ENCODE data around the gene DDX41. TPM values are rescaled to one million over a fixed set of nuclear protein-coding genes. Genes with fewer than 3 reads are reported as not detected.

The DDX41 gene
- total RNA-seq, 4 donors from 2014 or later, result 119 to 170 (median 145) TPM

DNA sequence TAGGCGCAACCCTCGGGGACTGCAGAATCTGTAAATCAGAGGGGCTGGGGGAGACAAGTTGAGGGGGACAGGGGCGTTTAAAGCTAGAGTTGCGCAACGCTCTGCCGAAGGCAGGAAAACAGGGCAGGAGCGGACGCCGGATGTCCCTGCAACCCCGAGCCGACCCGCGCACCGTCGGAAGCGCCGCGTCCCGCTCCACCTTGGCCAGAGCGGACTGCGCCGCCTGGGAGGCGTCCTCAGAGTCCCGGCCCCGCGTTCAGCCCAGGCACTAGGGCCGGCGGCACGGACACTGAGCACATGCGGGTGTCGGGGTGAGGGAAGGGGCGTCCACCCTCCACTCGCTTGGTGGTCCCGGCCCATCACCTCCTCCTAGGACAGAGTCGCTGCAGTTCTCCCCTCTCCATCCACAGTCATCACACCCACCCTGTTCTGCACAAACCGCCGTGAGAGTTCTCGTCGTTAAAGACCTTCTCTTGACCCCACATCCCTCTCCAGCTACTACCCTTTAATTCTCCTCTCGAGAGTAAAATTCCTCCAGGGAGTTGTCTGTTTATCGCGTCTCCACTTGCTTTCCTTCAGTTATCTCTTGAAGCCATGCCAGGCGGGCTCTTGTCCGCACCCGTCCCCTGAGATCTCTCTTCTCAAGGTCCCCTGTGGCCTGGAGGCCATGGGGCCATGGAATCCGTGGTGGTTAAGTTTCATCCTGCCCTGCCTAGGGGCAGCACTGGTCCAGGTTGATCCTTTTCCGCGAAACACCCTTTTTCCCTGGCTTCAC, 18.6 kb downstream of the DDX41 start:
- intact Hi-C loops (cut with DNase I), result loop anchor here (2.0 kb wide), 1 partner anchor 41 kb away; no protein-coding TSS in a partner anchor
- peak; percentile 39 to 42 for DNase-seq

DNA sequence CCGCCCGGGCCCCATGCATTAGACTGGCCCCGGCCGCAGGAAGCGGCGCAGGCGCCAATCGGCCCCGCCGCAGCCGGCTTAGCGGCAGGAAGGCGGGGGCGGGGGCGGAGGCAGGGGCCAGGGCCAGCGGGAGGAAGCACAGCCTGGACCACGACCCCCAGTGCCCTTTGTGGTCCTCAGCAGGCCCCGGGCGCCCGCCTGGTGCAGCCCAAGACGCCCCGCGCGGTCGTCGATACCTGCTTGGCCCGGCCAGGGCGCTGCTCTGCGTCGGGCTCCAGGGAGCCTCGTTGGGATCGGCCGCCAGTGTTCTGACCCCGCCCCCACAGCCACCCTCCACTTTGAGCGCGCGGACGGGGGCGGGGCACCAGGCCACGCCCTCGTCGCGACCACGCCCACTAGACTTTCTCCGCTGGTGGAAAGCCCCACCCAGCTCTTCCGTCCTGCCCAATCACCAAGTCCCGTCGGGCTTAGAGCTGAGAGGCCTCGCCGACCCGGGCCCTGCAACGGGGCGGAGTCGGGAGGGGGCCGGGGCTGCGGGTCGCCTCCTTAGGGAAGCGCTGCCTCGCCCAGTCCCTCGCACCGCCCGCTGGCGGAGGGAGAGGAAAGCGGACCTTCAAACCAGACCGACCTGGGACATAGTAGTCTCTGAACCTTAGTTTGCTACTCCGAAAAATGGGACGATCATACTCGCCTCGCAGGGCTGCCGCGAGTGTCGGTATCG, 19.3 kb downstream of the DDX41 start, which contains the start of gene PDLIM7:
Gene PDLIM7, minus strand, starts transcription at position 313 of the 721 bp plus-strand sequence. CDS start 1,092 bp downstream, outside the sequence.
- Histone ChIP-seq H3K27ac (peak within 1 kb of the TSS; percentile 74 to 84 (median 76)), H3K27me3 (no peaks in the 10 kb centered on the region), H3K36me3 (no peaks in the 10 kb centered on the region), H3K9me3 (no peaks in the 10 kb centered on the region), H3K4me1 (peaks cover 19 to 51% of the 10 kb centered on the region in 2 donors), H3K4me3 (replicated peaks in 1 of 3) (peak within 1 kb of the TSS; percentile 50 to 73 (median 61))
- TF ChIP-seq POLR2A (IDR thresholded peaks at IDR 0.05), result peak; percentile 77 to 97
- TF ChIP-seq, protein P1, sequence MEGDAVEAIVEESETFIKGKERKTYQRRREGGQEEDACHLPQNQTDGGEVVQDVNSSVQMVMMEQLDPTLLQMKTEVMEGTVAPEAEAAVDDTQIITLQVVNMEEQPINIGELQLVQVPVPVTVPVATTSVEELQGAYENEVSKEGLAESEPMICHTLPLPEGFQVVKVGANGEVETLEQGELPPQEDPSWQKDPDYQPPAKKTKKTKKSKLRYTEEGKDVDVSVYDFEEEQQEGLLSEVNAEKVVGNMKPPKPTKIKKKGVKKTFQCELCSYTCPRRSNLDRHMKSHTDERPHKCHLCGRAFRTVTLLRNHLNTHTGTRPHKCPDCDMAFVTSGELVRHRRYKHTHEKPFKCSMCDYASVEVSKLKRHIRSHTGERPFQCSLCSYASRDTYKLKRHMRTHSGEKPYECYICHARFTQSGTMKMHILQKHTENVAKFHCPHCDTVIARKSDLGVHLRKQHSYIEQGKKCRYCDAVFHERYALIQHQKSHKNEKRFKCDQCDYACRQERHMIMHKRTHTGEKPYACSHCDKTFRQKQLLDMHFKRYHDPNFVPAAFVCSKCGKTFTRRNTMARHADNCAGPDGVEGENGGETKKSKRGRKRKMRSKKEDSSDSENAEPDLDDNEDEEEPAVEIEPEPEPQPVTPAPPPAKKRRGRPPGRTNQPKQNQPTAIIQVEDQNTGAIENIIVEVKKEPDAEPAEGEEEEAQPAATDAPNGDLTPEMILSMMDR (IDR thresholded peaks at IDR 0.05), result peak in 1 of 6 experiments; percentile 13
- peak; percentile 93 to 94 for DNase-seq
- WGBS, 2 donors, result 0 to 4% methylated on average over 11 to 38 of the region's 73 CpGs
- intact Hi-C loops (cut with DNase I), result loop anchor here (2.0 kb wide), 1 partner anchor 41 kb away; no protein-coding TSS in a partner anchor

More for the DNA sequence above, 18.6 kb downstream of the DDX41 start:
- no peaks in the 10 kb centered on the region for H3K9me3 ChIP-seq
- peaks cover 19 to 45% of the 10 kb centered on the region in 2 donors for H3K4me1 ChIP-seq
- WGBS, 2 donors, result 17 to 22% methylated on average over 31 to 42 of the region's 48 CpGs
- TF ChIP-seq POLR2A (IDR thresholded peaks at IDR 0.05), result no peak
- TF ChIP-seq, protein P1 (IDR thresholded peaks at IDR 0.05), result no peak
- peak overlapping the region in 1 of 3 donors; percentile 73 for H3K4me3 ChIP-seq (replicated peaks in 1 of 3)
- peak overlapping the region in 2 of 3 donors; percentile 40 to 84 for H3K27ac ChIP-seq
- no peaks in the 10 kb centered on the region for H3K27me3 ChIP-seq
- H3K36me3 ChIP-seq, result no peaks in the 10 kb centered on the region

DNA sequence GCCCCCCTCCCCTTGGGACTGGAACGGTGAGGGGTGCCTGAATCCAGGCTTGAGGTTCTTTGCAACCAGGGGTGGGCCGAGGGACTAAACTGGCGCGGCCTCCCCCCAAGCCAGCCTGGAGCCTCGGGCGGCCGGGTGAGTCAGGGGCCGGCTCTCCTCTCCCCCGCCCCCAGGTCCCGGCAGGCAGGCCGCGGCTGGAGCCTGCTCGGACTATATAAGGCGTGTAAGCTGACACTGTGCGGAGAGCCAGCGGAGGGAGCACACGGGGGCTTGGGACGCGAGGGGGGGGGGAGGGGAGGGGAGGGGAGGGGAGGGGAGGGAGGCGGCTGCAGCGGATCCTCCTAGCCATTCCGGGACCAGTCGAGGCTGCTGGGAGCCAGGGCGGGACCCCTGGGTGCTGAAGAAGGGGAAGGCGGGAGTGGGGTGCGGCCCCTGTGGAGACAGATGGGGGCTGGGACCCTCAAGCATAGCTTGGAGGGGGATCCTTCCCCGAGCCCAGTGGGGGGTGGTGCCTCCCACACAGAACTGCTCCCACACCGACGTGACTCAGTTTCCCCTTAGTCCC, 20.0 kb downstream of the DDX41 start:
- intact Hi-C loops (cut with DNase I), result no loop called here
- H3K36me3 ChIP-seq, result no peaks in the 10 kb centered on the region
- no peaks in the 10 kb centered on the region for H3K9me3 ChIP-seq
- peak overlapping the region; percentile 74 to 84 (median 76) for H3K27ac ChIP-seq
- peak; percentile 71 to 76 for DNase-seq
- 10% methylated on average over 2 of the region's 29 CpGs; no CpG with 5 or more reads in 1 of the 2 donors for WGBS, 2 donors
- peaks cover 19 to 51% of the 10 kb centered on the region in 2 donors for H3K4me1 ChIP-seq
- no peaks in the 10 kb centered on the region for H3K27me3 ChIP-seq
- peak in 1 of 2 donors; percentile 18 for TF ChIP-seq POLR2A (IDR thresholded peaks at IDR 0.05)
- TF ChIP-seq, protein P1 (IDR thresholded peaks at IDR 0.05), result no peak
- peak overlapping the region; percentile 50 to 73 (median 61) for H3K4me3 ChIP-seq (replicated peaks in 1 of 3)

DNA sequence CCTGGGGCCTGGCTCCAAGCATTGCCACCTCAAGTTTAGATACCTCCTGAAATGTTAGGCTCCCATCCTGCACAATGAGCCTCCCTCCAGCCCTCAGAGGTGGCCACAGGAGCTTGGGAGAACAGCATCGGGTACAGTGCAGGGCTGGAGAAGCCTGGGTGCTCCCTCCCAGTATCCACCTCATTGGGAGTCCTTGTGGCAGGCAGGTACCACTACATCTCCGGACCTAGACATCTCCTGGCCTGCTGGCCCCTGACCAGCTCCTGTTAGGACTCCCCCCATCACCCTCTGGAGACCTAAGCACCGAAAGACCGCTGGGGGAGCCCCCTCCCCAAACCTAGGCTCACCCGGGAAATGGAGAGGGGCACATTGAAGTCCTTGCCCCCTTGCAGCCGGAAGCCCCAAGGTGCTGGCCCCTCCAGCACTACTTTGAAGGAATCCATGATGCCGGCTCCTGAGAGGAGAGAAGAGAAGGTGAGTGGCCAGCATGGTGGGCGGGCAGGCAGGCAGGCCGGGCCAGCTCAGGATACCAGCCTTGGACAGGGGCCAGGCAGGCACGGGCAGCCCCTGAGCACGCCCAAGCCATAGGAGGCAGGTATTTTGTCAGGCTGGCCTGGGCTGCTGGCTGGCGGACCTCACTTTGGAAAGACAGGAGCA, 20.6 kb downstream of the DDX41 start:
- intact Hi-C loops (cut with DNase I), result no loop called here
- no peaks in the 10 kb centered on the region for H3K27me3 ChIP-seq
- peak; percentile 63 to 76 for DNase-seq
- H3K36me3 ChIP-seq, result no peaks in the 10 kb centered on the region
- peaks cover 19 to 51% of the 10 kb centered on the region in 2 donors for H3K4me1 ChIP-seq
- H3K9me3 ChIP-seq, result no peaks in the 10 kb centered on the region
- 20 to 40% methylated on average over 4 to 5 of the region's 12 CpGs for WGBS, 2 donors
- H3K27ac ChIP-seq, result peak overlapping the region; percentile 21 to 84 (median 76)
- peak overlapping the region in 1 of 3 donors; percentile 73 for H3K4me3 ChIP-seq (replicated peaks in 1 of 3)
- TF ChIP-seq, protein P1 (IDR thresholded peaks at IDR 0.05), result peak in 3 of 6 experiments; percentile 4 to 28 (median 23)
- TF ChIP-seq POLR2A (IDR thresholded peaks at IDR 0.05), result no peak
